ENCODE data around the gene KRTAP5-1.
"Not testable (repeated sequence)": the region's sequence is repeated elsewhere in the genome, so short reads cannot be mapped to it uniquely, and the experiment has no call there.

- TF ChIP-seq CTCF, POLR2A, POLR2AphosphoS5, EP300 (IDR thresholded peaks at IDR 0.05): not testable (repeated sequence)
These were observed 4.3 kb upstream of the KRTAP5-1 start for GRCh38 chr11:1589191-1589963.

Measured in sigmoid colon (tissue), 4 donors.